Transverse colon (tissue), 4 donors: ENCODE results near the gene CLIP1. TPM values are rescaled to one million over a fixed set of nuclear protein-coding genes. Genes with fewer than 3 reads are reported as not detected.
"Not testable (repeated sequence)": the region's sequence is repeated elsewhere in the genome, so short reads cannot be mapped to it uniquely, and the experiment has no call there.

ENCODE experiments used
- DNase-seq: peaks from one replicate; pipeline ENCODE4 v3.0.0-alpha.2; 2019
- H3K27ac ChIP-seq, 4 donors: fragments of 200-600 bp; sonication (generic); 2 replicates each; pipeline ENCODE4 v1.5.1; 2016 to 2018; ENCODE audit warnings: inconsistent platforms in 4 of 4
- H3K27me3 ChIP-seq: fragments of 200-600 bp; sonication (generic); 2 replicates; pipeline ENCODE4 v1.5.1; 2017; ENCODE audit warnings: inconsistent platforms
- H3K36me3 ChIP-seq, 4 donors: fragments of 200-600 bp; sonication (generic); 2 replicates each; pipeline ENCODE4 v1.5.1; 2017 to 2019; ENCODE audit warnings: inconsistent platforms in 4 of 4
- H3K4me1 ChIP-seq, 4 donors: fragments of 200-600 bp; sonication (generic); 2 replicates each; pipeline ENCODE4 v1.5.1; 2017 to 2020; ENCODE audit warnings: inconsistent platforms in 4 of 4
- H3K4me3 ChIP-seq, 4 donors: fragments of 200-600 bp; sonication (generic); 1 replicate in 1 of 4; 2 replicates in 3 of 4; pipeline versions ENCODE4 v1.5.1 to v1.6.1; 2017 to 2019; ENCODE audit warnings: inconsistent platforms in 4 of 4
- H3K9me3 ChIP-seq, 2 donors: fragments of 200-600 bp; sonication (generic); 2 replicates each; pipeline ENCODE4 v1.5.1; 2017 to 2019; ENCODE audit warnings: inconsistent platforms in 2 of 2
- CTCF ChIP-seq, 5 experiments: fragments of 200-600 bp in 3 of 5; fragments of 450-650 bp in 2 of 5; sonication (generic) in 3 of 5; IDR thresholded peaks; 1 replicate in 2 of 5; 2 replicates in 3 of 5; pipeline ENCODE4 v1.5.1; 2016 to 2017; ENCODE audit warnings: antibody characterized with exemption in 5 of 5, inconsistent platforms in 3 of 5, mild to moderate bottlenecking in 2 of 5, moderate library complexity in 1 of 5
- EP300 ChIP-seq: sonication (generic); formaldehyde crosslinking; IDR thresholded peaks from one replicate; pipeline ENCODE4 v1.6.1; 2017; ENCODE audit warnings: antibody characterized with exemption, low read depth
- POLR2A ChIP-seq: fragments of 450-650 bp; IDR thresholded peaks from one replicate; pipeline ENCODE4 v1.6.1; 2016; ENCODE audit warnings: antibody characterized with exemption, mild to moderate bottlenecking, moderate library complexity
- POLR2AphosphoS5 ChIP-seq, 3 donors: sonication (generic); formaldehyde crosslinking; IDR thresholded peaks; one replicate each; pipeline ENCODE4 v1.6.1; 2016; ENCODE audit warnings: antibody characterized with exemption in 3 of 3
- WGBS, 2 donors: methylation state at CpG; one replicate each; pipeline ENCODE4 v1.1.5; 2018; ENCODE audit warnings: low coverage in 1 of 2; 5-methylcytosine and 5-hydroxymethylcytosine counted together
- in situ Hi-C, 4 donors: fragments of 200-750 bp; cut with MboI; loops; one replicate each; pipeline versions ENCODE4 v1.15.0 to v1.15.1; 2017; ENCODE audit warnings: low sequenced_read_pairs in 3 of 4, low pct_ligation_motif_present in 1 of 4, low pct_unique_long_range_greater_than_20kb in 1 of 4
- intact Hi-C: fragments of 100-400 bp; cut with DNase I; formaldehyde crosslinking; loops from one replicate; pipeline ENCODE4 v1.15.1; 2023; ENCODE audit warnings: low total_unique reads
- total RNA-seq, 4 donors: library from RNA; depleted of rRNA; stranded (reverse); fragments of >200 nt; gene quantifications; one replicate each; pipeline ENCODE4 v1.1.0, GENCODE V29; 2016

Gene CLIP1
- total RNA-seq, 4 donors from 2014 or later = 49.2 to 111 (median 88.6) TPM

- intact Hi-C loops (no loop called here), in situ Hi-C loops (no loop called here)
- Histone ChIP-seq H3K4me3 (no peak overlapping the region), H3K27me3 (no peaks in the 10 kb centered on the region), H3K4me1 (peaks cover 0 to 10% (median 2%) of the 10 kb centered on the region in 4 donors), H3K9me3 (no peaks in the 10 kb centered on the region), H3K36me3 (peaks cover 0 to 1% (median 0%) of the 10 kb centered on the region in 4 donors), H3K27ac (no peak overlapping the region)
- TF ChIP-seq POLR2AphosphoS5 (IDR thresholded peaks at IDR 0.05) = no peak
- TF ChIP-seq CTCF (IDR thresholded peaks at IDR 0.05) = no peak
- TF ChIP-seq POLR2A = no peak
- no peak for TF ChIP-seq EP300
- DNase-seq = no peak
- WGBS, 2 donors = 46 to 50% methylated on average over 4 of the region's 4 CpGs
These were observed 45.5 kb upstream of the CLIP1 start for GRCh38 chr12:122467983-122468382.

- H3K36me3 ChIP-seq, H3K27me3 ChIP-seq, intact Hi-C loops, H3K4me1 ChIP-seq, in situ Hi-C loops, H3K9me3 ChIP-seq, H3K4me3 ChIP-seq: not testable (repeated sequence)
- DNase-seq = peak; percentile 15
- TF ChIP-seq POLR2AphosphoS5 (IDR thresholded peaks at IDR 0.05) = peak; percentile 36 to 58 (median 56)
- peak overlapping the region in 1 of 4 donors; percentile 15 for H3K27ac ChIP-seq
- WGBS, 2 donors = 59 to 80% methylated on average over 6 to 17 of the region's 17 CpGs
These were observed 42.0 kb upstream of the CLIP1 start for GRCh38 chr12:122464317-122465042.

GRCh38 chr12:122460641-122461040 is 38.2 kb upstream of the CLIP1 start:
- TF ChIP-seq EP300 (no peak), POLR2AphosphoS5 (IDR thresholded peaks at IDR 0.05) (no peak), POLR2A (no peak), CTCF (IDR thresholded peaks at IDR 0.05) (no peak)
- no peaks in the 10 kb centered on the region for H3K9me3 ChIP-seq
- 71 to 90% methylated on average over 2 of the region's 2 CpGs for WGBS, 2 donors
- no peaks in the 10 kb centered on the region for H3K36me3 ChIP-seq
- no peak for DNase-seq
- intact Hi-C loops = no loop called here
- no peaks in the 10 kb centered on the region for H3K27me3 ChIP-seq
- H3K4me1 ChIP-seq = peaks cover 0 to 10% (median 0%) of the 10 kb centered on the region in 4 donors
- in situ Hi-C loops = no loop called here
- no peak overlapping the region for H3K27ac ChIP-seq
- H3K4me3 ChIP-seq = no peak overlapping the region

GRCh38 chr12:122460061-122460460 is 37.6 kb upstream of the CLIP1 start:
- TF ChIP-seq POLR2AphosphoS5 (IDR thresholded peaks at IDR 0.05) (no peak), POLR2A (no peak), EP300 (no peak)
- Histone ChIP-seq H3K36me3 (no peaks in the 10 kb centered on the region), H3K4me1 (peaks cover 0 to 11% (median 0%) of the 10 kb centered on the region in 4 donors), H3K27me3 (no peaks in the 10 kb centered on the region), H3K9me3 (no peaks in the 10 kb centered on the region), H3K4me3 (no peak overlapping the region), H3K27ac (no peak overlapping the region)
- in situ Hi-C loops = no loop called here
- 85 to 90% methylated on average over 5 to 7 of the region's 7 CpGs for WGBS, 2 donors
- DNase-seq = no peak
- intact Hi-C loops = no loop called here

GRCh38 chr12:122459211-122459610 is 36.7 kb upstream of the CLIP1 start:
- H3K27ac ChIP-seq = no peak overlapping the region
- H3K4me3 ChIP-seq = no peak overlapping the region
- WGBS, 2 donors = 100% methylated on average over 2 of the region's 2 CpGs; no CpG with 5 or more reads in 1 of the 2 donors
- DNase-seq = no peak
- no peaks in the 10 kb centered on the region for H3K9me3 ChIP-seq
- TF ChIP-seq POLR2AphosphoS5 (IDR thresholded peaks at IDR 0.05) (no peak), POLR2A (no peak), CTCF (IDR thresholded peaks at IDR 0.05) (no peak), EP300 (no peak)
- intact Hi-C loops (no loop called here), in situ Hi-C loops (no loop called here)
- peaks cover 0 to 11% (median 0%) of the 10 kb centered on the region in 4 donors for H3K4me1 ChIP-seq
- no peaks in the 10 kb centered on the region for H3K27me3 ChIP-seq
- H3K36me3 ChIP-seq = no peaks in the 10 kb centered on the region
